CD4-positive, alpha-beta T cell treated with Interleukin-6 for 4 hours (primary cell): ENCODE data around the gene DMRTC1B.
"Not testable (repeated sequence)": the region's sequence is repeated elsewhere in the genome, so short reads cannot be mapped to it uniquely, and the experiment has no call there.

Experiments used
- DNase-seq: peaks from one replicate; pipeline ENCODE4 v3.0.0-alpha.2; 2020; ENCODE audit warnings: mixed read lengths

The DMRTC1B gene

GRCh38 chrX:72776653-72777466, at the start of gene DMRTC1B:
DMRTC1B (plus strand) TSS chrX:72776890; CDS start chrX:72845136, 68,246 bp downstream.
- not testable (repeated sequence) for DNase-seq

- DNase-seq = no peak
Observed at GRCh38 chrX:72727846-72728245, 48.8 kb upstream of the DMRTC1B start.

- not testable (repeated sequence) for DNase-seq
Observed at GRCh38 chrX:72733636-72734035, 43.1 kb upstream of the DMRTC1B start.

GRCh38 chrX:72735561-72735960, 41.1 kb upstream of the DMRTC1B start:
- DNase-seq = no peak

- not testable (repeated sequence) for DNase-seq
Observed at GRCh38 chrX:72745546-72745945, 31.1 kb upstream of the DMRTC1B start.

- DNase-seq = not testable (repeated sequence)
Observed at GRCh38 chrX:72748545-72748944, 28.1 kb upstream of the DMRTC1B start.

GRCh38 chrX:72760454-72760853, 16.2 kb upstream of the DMRTC1B start:
- DNase-seq = not testable (repeated sequence)

- DNase-seq = not testable (repeated sequence)
Observed at GRCh38 chrX:72777467-72777790, 739 bp downstream of the DMRTC1B start.

GRCh38 chrX:72778146-72778545, 1.5 kb downstream of the DMRTC1B start:
- not testable (repeated sequence) for DNase-seq

- not testable (repeated sequence) for DNase-seq
Observed at GRCh38 chrX:72782560-72782959, 5.9 kb downstream of the DMRTC1B start, which contains the start of gene FAM236B. FAM236B (minus strand) TSS chrX:72782660; CDS start chrX:72782560, 100 bp downstream.

- DNase-seq = not testable (repeated sequence)
Observed at GRCh38 chrX:72783365-72783936, 6.8 kb downstream of the DMRTC1B start.

- DNase-seq = not testable (repeated sequence)
Observed at GRCh38 chrX:72783964-72784363, 7.3 kb downstream of the DMRTC1B start.

- DNase-seq = not testable (repeated sequence)
Observed at GRCh38 chrX:72788142-72788541, 11.5 kb downstream of the DMRTC1B start.

- DNase-seq = not testable (repeated sequence)
Observed at GRCh38 chrX:72790390-72790789, 13.7 kb downstream of the DMRTC1B start.

GRCh38 chrX:72808110-72808509, 31.4 kb downstream of the DMRTC1B start, which contains the start of gene FAM236D:
FAM236D (minus strand) TSS chrX:72808210; CDS start chrX:72808110, 100 bp downstream.
- DNase-seq = not testable (repeated sequence)

- not testable (repeated sequence) for DNase-seq
Observed at GRCh38 chrX:72830701-72831100, 54.0 kb downstream of the DMRTC1B start.

- not testable (repeated sequence) for DNase-seq
Observed at GRCh38 chrX:72837532-72837931, 60.8 kb downstream of the DMRTC1B start.

GRCh38 chrX:72882898-72883297, 106.2 kb downstream of the DMRTC1B start:
- DNase-seq = not testable (repeated sequence)

GRCh38 chrX:72889740-72890139, 113.0 kb downstream of the DMRTC1B start:
- not testable (repeated sequence) for DNase-seq
